Activated naive CD4-positive, alpha-beta T cell treated with anti-CD3 and anti-CD28 coated beads, Interleukin-2, amount 10 ng/mL, durations not matched to agents 7 days and 5 days (primary cell): ENCODE data around the gene SIGLEC7.

Experiments
- CTCF ChIA-PET: fragments of 350-600 bp; sonication (Branson Sonifier 250); formaldehyde crosslinking; loops from one replicate; lab custom pipeline; 2021; ENCODE audit warnings: antibody characterized with exemption; lab: Charles Lee
- DNase-seq: peaks from one replicate; pipeline ENCODE4 v3.0.0-alpha.2; 2020
- H3K27ac Mint-ChIP-seq: one replicate; pipeline ENCODE4 v1.8.0; 2021; ENCODE audit warnings: mild to moderate bottlenecking, moderate library complexity, mixed read lengths
- H3K27me3 Mint-ChIP-seq: one replicate; pipeline ENCODE4 v1.8.0; 2021; ENCODE audit warnings: mild to moderate bottlenecking, mixed read lengths
- H3K36me3 Mint-ChIP-seq: one replicate; pipeline ENCODE4 v1.8.0; 2021; ENCODE audit warnings: mixed read lengths
- H3K4me1 Mint-ChIP-seq: one replicate; pipeline ENCODE4 v1.8.0; 2021; ENCODE audit warnings: mixed read lengths
- H3K4me3 Mint-ChIP-seq: one replicate; pipeline ENCODE4 v1.8.0; 2021; ENCODE audit warnings: mild to moderate bottlenecking, moderate library complexity, mixed read lengths
- H3K9me3 Mint-ChIP-seq: one replicate; pipeline ENCODE4 v1.8.0; 2021; ENCODE audit warnings: mixed read lengths

The SIGLEC7 gene

DNA sequence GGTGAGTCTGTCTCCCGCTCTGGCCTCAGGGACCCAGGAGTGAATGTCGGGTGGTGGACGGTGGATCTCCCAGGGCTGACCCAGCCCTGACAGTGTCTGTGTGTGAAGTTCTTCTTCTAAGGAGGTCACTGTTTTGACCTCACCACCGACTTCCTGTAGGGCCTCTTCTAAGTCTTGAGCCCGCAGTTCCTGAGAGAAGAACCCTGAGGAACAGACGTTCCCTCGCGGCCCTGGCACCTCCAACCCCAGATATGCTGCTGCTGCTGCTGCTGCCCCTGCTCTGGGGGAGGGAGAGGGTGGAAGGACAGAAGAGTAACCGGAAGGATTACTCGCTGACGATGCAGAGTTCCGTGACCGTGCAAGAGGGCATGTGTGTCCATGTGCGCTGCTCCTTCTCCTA lies at the start of gene SIGLEC7:
SIGLEC7 (plus strand) TSS at position 183 of the 400 bp plus-strand sequence; CDS start at position 252, 69 bp downstream.
- peaks cover 44% of the 10 kb centered on the region for H3K27me3 Mint-ChIP-seq
- H3K27ac Mint-ChIP-seq, result peak within 1 kb of the TSS; percentile 29
- H3K4me1 Mint-ChIP-seq, result peaks cover 9% of the 10 kb centered on the region
- no peaks in the 10 kb centered on the region for H3K9me3 Mint-ChIP-seq
- CTCF ChIA-PET, result no interaction called here
- H3K36me3 Mint-ChIP-seq, result no peaks in the 10 kb centered on the region
- no peak for DNase-seq
- no peak within 1 kb of the TSS for H3K4me3 Mint-ChIP-seq

GRCh38 chr19:51093101-51093500 lies 49.0 kb upstream of the SIGLEC7 start:
- Mint-ChIP-seq H3K27ac (no peak overlapping the region), H3K4me3 (no peak overlapping the region), H3K9me3 (no peaks in the 10 kb centered on the region), H3K36me3 (peaks cover 10% of the 10 kb centered on the region), H3K4me1 (peaks cover 19% of the 10 kb centered on the region), H3K27me3 (no peaks in the 10 kb centered on the region)
- DNase-seq, result no peak
- CTCF ChIA-PET, result interaction anchor here (1.1 kb wide), 1 partner anchor 146 kb away, joined by 3 read pairs; no protein-coding TSS in a partner anchor

- H3K27me3 Mint-ChIP-seq, result no peaks in the 10 kb centered on the region
- CTCF ChIA-PET, result interaction anchor here (1.1 to 3.8 kb wide), 2 partner anchors 73 to 147 kb away, joined by 3 to 26 read pairs; no protein-coding TSS in a partner anchor
- H3K36me3 Mint-ChIP-seq, result peaks cover 12% of the 10 kb centered on the region
- no peak overlapping the region for H3K27ac Mint-ChIP-seq
- H3K9me3 Mint-ChIP-seq, result no peaks in the 10 kb centered on the region
- no peak for DNase-seq
- H3K4me3 Mint-ChIP-seq, result no peak overlapping the region
- H3K4me1 Mint-ChIP-seq, result peaks cover 19% of the 10 kb centered on the region
Observed at GRCh38 chr19:51093510-51094345, 48.4 kb upstream of the SIGLEC7 start.

- H3K27ac Mint-ChIP-seq, result no peak overlapping the region
- peaks cover 18% of the 10 kb centered on the region for H3K36me3 Mint-ChIP-seq
- peaks cover 25% of the 10 kb centered on the region for H3K4me1 Mint-ChIP-seq
Observed at GRCh38 chr19:51094696-51095279, 47.3 kb upstream of the SIGLEC7 start.

GRCh38 chr19:51096473-51097165 lies 45.5 kb upstream of the SIGLEC7 start:
- no peak for DNase-seq
- Mint-ChIP-seq H3K4me1 (peaks cover 26% of the 10 kb centered on the region), H3K36me3 (peaks cover 18% of the 10 kb centered on the region), H3K9me3 (no peaks in the 10 kb centered on the region), H3K4me3 (no peak overlapping the region), H3K27ac (peak overlapping the region; percentile 47), H3K27me3 (no peaks in the 10 kb centered on the region)
- CTCF ChIA-PET, result interaction anchor here (0.6 to 3.8 kb wide), 15 partner anchors 8 to 925 kb away, joined by 3 to 26 read pairs (median 4); partner anchors contain the start of gene CTU1

More at GRCh38 chr19:51094696-51095279, 47.3 kb upstream of the SIGLEC7 start:
- CTCF ChIA-PET, result interaction anchor here (0.6 to 3.8 kb wide), 3 partner anchors 10 to 74 kb away, joined by 3 to 26 read pairs (median 4); no protein-coding TSS in a partner anchor
- H3K27me3 Mint-ChIP-seq, result no peaks in the 10 kb centered on the region
- no peak overlapping the region for H3K4me3 Mint-ChIP-seq
- DNase-seq, result peak; percentile 46
- no peaks in the 10 kb centered on the region for H3K9me3 Mint-ChIP-seq

DNA sequence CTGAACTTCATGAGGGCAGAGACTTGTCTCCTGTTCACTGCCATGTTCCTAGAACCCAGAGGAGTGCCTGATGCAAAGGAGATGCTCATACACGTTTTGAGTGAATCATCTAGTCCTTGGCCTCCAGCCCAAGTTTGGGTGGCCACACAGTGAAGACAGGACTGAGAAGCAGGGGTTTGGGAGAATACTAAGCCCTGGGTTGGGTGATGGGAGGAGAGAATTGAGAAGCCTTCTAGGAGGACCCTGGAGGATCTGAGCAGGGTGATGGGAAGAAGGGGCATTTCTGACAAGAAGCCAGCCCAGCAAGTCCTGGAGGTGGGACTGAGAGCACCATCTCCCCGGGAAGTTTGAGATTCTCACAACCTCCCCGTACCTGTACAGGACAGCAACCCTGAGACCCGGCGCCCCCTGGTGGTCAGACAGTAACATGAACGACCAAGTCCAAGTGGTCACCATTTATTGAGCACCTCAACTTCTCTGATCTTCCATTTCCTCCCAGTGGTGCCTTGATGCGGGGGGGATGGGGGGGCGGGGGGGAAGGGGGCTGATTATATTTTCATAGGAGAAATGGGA lies 44.8 kb upstream of the SIGLEC7 start:
- H3K27ac Mint-ChIP-seq, result peak overlapping the region; percentile 47

DNA sequence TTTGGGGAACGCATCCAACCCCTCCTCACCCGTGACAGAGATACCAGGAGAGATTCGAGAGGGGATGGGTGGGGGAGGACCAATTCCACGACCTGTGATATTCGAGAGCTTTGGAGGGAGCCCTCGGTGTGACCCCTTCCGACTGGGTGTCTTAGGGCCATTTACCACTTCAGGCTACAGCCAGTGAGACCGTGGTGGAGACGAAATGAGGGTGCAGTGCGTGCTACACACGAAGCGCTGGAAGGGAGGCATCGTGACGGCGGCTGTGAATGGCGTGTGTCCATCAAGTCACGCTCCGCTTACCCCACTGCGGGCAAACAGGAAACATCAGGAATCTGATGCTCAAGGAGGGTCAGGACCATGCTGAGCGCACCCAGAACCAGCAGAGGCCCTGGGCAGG lies 44.3 kb upstream of the SIGLEC7 start:
- Mint-ChIP-seq H3K27me3 (no peaks in the 10 kb centered on the region), H3K9me3 (no peaks in the 10 kb centered on the region), H3K4me1 (peaks cover 29% of the 10 kb centered on the region), H3K4me3 (peak overlapping the region; percentile 47), H3K36me3 (peaks cover 27% of the 10 kb centered on the region), H3K27ac (no peak overlapping the region)
- CTCF ChIA-PET, result interaction anchor here (1.2 kb wide), 1 partner anchor 160 kb away, joined by 3 read pairs; no protein-coding TSS in a partner anchor
- DNase-seq, result no peak

More for the DNA sequence above, 44.8 kb upstream of the SIGLEC7 start:
- H3K4me3 Mint-ChIP-seq, result peak overlapping the region; percentile 37
- H3K36me3 Mint-ChIP-seq, result peaks cover 21% of the 10 kb centered on the region
- CTCF ChIA-PET, result interaction anchor here (0.7 to 3.8 kb wide), 12 partner anchors 8 to 175 kb away, joined by 3 to 26 read pairs (median 4); partner anchors contain the start of gene CTU1
- no peaks in the 10 kb centered on the region for H3K9me3 Mint-ChIP-seq
- peaks cover 26% of the 10 kb centered on the region for H3K4me1 Mint-ChIP-seq
- no peaks in the 10 kb centered on the region for H3K27me3 Mint-ChIP-seq
- DNase-seq, result peak; percentile 76

DNA sequence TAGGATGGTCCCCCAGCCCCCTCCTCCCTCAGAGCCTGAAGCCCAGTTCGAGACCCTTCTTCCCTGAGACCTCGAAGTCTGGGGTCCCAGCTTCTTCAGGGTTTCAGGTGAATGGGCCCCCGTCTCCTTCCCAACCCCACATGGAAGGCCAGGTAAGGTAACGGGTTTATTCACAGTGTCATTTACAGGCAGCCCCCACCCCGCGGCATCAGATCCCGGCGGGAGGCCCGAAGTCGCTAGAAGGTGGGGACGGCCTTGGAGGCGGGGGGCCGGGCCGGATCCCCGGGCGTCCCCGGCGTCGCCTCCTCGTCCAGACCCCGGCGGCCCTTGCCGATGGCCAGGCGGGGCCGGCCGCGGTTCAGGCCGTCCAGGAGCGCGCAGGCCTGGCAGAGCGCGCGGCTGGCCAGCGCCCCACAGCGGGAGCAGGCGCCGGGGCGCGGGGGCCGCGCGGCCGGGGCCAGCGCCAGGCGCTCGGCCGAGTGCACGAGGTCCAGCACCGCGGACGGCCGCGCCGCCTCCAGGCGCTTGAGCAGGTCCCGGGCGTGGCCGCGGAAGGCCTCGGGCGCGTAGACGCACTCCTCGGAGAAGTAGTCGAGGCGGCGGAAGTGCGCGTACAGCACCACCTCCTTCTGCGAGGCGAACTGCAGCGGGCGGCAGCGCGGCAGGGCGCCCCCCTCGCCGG lies 43.6 kb upstream of the SIGLEC7 start:
- peaks cover 29% of the 10 kb centered on the region for H3K4me1 Mint-ChIP-seq
- H3K36me3 Mint-ChIP-seq, result peaks cover 29% of the 10 kb centered on the region
- H3K4me3 Mint-ChIP-seq, result peak overlapping the region; percentile 56
- CTCF ChIA-PET, result no interaction called here
- H3K9me3 Mint-ChIP-seq, result no peaks in the 10 kb centered on the region
- DNase-seq, result peak; percentile 68
- H3K27me3 Mint-ChIP-seq, result no peaks in the 10 kb centered on the region
- H3K27ac Mint-ChIP-seq, result no peak overlapping the region

- no peaks in the 10 kb centered on the region for H3K9me3 Mint-ChIP-seq
- CTCF ChIA-PET, result no interaction called here
- peak overlapping the region; percentile 75 for H3K27ac Mint-ChIP-seq
Observed at GRCh38 chr19:51099047-51099382, 43.1 kb upstream of the SIGLEC7 start.

GRCh38 chr19:51100601-51101000 lies 41.5 kb upstream of the SIGLEC7 start:
- no peak for DNase-seq
- no peak overlapping the region for H3K4me3 Mint-ChIP-seq
- no peaks in the 10 kb centered on the region for H3K27me3 Mint-ChIP-seq
- CTCF ChIA-PET, result interaction anchor here (1.5 kb wide), 1 partner anchor 79 kb away, joined by 3 read pairs; no protein-coding TSS in a partner anchor
- H3K4me1 Mint-ChIP-seq, result peaks cover 38% of the 10 kb centered on the region
- peaks cover 37% of the 10 kb centered on the region for H3K36me3 Mint-ChIP-seq
- H3K9me3 Mint-ChIP-seq, result no peaks in the 10 kb centered on the region
- H3K27ac Mint-ChIP-seq, result no peak overlapping the region

More at GRCh38 chr19:51099047-51099382, 43.1 kb upstream of the SIGLEC7 start:
- peaks cover 29% of the 10 kb centered on the region for H3K36me3 Mint-ChIP-seq
- H3K27me3 Mint-ChIP-seq, result no peaks in the 10 kb centered on the region
- H3K4me1 Mint-ChIP-seq, result peaks cover 31% of the 10 kb centered on the region
- no peak for DNase-seq
- H3K4me3 Mint-ChIP-seq, result peak overlapping the region; percentile 56

- peaks cover 42% of the 10 kb centered on the region for H3K4me1 Mint-ChIP-seq
- H3K36me3 Mint-ChIP-seq, result peaks cover 42% of the 10 kb centered on the region
- no peak overlapping the region for H3K27ac Mint-ChIP-seq
- no peak overlapping the region for H3K4me3 Mint-ChIP-seq
- H3K27me3 Mint-ChIP-seq, result no peaks in the 10 kb centered on the region
- CTCF ChIA-PET, result interaction anchor here (1.5 kb wide), 1 partner anchor 80 kb away, joined by 3 read pairs; no protein-coding TSS in a partner anchor
- no peak for DNase-seq
- H3K9me3 Mint-ChIP-seq, result no peaks in the 10 kb centered on the region
Observed at GRCh38 chr19:51101171-51101865, 40.8 kb upstream of the SIGLEC7 start.

DNA sequence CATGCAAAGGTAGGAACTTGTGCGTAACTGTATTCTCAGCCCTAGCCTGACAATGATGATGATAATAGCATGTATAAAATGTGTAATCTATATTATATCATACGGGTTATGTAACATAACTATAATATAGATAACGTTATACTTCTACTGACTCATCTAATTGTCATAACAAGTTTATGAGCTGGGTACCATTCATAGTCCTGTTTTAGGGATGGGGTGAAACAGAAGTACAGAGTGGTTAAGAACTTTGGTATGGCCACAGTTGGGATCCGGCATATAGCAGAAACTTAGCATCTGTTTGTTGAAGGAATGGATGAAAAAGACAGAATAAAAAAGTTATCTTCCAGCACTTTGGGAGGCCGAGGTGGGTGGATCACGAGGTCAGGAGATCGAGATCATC lies 39.1 kb upstream of the SIGLEC7 start:
- no peak overlapping the region for H3K4me3 Mint-ChIP-seq
- no peaks in the 10 kb centered on the region for H3K9me3 Mint-ChIP-seq
- DNase-seq, result no peak
- peaks cover 39% of the 10 kb centered on the region for H3K4me1 Mint-ChIP-seq
- no peak overlapping the region for H3K27ac Mint-ChIP-seq
- peaks cover 43% of the 10 kb centered on the region for H3K36me3 Mint-ChIP-seq
- no peaks in the 10 kb centered on the region for H3K27me3 Mint-ChIP-seq
- CTCF ChIA-PET, result no interaction called here
